ENCODE results near the gene CHD2.

CHD2 gene

DNA sequence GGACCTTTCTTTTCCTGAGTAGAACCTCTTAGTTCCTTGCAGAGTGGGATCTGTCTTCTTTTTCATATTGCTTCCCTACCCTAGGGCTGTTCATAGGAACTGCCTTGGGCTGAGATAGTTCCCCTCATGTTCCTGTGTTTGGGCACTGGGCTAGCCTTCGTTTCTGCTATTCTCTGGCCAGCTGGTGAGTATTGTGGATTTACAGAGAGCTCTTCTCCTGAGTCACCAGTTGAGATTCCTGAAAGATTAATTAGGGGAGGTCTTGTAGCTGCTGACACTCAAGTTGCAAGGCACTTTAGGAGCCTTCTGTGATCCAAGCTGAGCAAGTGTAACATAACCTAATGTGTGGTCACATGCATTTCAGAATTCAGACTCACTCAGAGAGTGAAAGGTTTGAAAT lies 30.7 kb downstream of the CHD2 start:
- DNase-seq (ENCODE audit: low read depth), result no peak

DNA sequence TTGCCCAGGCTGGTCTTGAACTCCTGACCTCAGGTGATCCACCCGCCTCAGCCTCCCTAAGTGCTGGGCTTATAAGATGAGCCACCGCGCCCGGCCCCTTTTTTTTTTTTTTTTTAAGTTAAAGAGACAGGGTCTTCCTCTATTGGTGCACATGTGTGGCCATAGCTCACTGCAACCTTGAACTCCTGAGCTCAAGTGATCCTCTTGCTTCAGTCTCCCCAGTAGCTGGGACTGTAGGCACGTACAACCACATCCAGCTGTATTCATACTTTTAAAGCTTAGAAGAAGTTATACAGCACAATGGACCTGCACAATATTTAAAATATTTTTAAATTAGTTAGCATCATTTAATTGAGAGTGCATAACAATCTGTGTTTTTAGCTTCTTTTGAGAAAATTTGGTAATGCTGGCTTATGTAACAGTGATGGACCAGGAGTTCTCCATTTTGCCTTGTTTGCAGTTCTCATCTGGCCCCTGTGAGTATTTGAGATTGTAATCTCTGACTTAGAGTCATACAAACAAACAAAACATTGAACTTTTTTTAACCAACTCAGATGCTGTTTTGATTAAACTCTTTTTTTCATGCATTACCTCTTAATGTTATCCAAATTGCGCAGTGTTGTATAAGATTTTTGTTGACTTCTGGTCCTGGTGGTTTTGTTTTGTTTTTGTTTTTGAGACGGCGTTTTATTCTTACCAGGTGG lies 33.0 kb downstream of the CHD2 start:
- DNase-seq (ENCODE audit: low read depth), result no peak

DNA sequence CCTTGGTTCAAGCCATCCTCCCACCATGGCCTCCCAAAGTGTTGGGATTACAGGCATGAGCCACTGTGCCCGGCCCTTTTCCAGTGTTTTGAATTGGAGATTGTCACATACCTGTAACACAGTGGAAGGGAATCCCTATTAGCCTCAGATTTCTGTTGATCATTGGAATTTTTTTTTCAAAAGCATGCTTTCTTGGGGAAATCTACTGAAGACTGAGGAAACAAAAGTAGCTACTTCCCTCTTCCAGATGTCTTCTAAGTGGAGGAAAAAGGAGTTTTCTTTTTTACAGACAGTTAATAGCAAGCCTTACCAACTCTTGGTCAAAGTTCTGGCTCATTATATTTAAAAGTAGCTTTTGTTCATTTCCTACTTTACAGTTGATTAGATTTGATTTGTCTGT lies 33.7 kb downstream of the CHD2 start:
- no peak for DNase-seq (ENCODE audit: low read depth)

DNA sequence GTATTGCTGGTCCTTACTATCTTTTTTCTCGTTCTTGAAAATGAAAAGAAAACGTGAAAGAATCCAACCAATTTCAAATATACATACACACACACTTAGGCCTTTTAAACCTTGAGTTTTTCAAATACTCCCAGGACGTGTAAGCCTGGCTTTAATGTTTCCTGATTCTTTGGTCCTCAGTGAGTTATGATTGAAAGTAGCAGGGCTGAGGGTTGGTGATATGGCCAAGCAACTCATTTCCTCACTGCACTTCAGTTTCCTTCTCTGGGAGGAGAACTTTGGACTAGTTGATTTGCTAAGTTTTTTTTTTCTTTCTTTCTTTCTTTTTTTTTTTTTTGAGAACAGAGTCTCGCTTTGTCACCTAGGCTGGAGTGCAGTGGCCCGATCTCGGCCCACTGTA lies 34.6 kb downstream of the CHD2 start:
- no peak for DNase-seq (ENCODE audit: low read depth)

DNA sequence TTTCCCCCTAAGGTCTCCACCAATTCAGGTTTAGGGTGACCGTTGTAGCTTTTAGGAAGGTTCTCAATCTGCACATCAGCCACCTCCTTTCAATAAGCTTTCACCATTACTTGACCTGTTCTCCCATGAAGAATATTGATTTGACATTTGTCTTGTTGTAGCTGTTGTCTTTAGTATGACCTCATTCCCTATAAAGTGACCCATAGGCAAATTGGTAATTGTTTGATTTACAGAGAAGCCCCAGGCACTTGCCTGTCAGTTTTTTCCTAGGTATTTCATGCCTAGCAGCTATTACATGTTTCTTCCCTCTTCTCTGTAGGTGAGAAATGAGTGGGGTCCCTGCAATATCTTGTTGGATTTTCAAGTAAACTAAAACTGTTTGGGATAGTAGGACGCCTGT lies 36.0 kb downstream of the CHD2 start:
- DNase-seq (ENCODE audit: low read depth), result no peak

DNA sequence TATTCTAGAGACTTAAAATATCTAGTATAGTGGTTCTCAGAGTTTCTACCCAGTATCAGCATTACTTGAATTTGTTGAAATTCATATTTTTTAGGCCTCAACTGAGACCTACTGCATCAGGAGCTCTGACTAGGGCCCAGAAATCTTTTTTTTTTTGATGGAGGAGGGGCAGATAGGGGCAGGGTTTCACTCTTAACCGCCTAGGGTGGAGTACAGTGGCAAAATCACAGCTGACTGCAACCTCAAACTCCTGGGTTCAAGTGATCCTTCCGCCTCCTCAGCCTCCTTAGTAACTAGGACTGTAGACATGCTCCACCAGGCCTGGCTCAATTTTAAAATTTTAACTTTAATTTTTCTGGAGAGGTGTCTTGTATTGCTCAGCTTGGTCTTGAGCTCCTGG lies 36.6 kb downstream of the CHD2 start:
- DNase-seq (ENCODE audit: low read depth), result no peak

DNA sequence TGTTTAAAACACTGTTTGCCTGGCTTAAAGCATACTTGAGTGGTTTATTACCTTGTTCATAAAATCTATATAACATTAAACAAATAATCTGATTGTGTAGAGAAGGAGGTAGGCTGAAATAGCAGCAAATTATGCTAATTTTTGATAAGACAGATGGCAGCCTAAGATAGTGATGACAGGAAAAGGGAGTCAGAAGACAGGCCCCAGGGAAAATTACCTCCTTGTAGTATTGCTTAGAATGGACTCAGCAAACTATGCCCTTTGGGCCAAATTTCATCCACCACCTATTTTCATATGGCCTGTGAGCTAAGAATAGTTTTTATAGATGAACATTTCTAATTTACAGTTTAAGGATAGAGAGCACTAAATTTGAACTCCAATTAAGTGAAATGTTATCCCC lies 37.8 kb downstream of the CHD2 start:
- DNase-seq (ENCODE audit: low read depth), result no peak

DNA sequence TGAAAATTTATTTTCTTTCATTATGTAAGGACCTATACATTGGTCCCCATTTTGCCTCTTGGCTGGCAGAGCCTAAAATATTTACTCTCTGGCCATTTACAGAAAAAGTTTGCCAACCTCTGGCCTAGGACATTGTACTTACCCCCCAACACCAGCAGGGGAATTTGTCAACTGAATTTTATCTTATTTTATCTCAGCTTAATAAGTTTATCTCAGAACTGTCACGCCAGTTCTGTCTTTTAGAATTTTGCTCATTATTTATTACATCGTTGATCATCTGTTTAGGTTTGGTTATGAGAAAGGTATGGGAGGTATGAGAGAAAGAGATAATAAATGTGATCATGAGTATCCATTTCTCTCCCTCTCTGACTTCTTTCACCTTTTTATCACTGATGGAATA lies 38.3 kb downstream of the CHD2 start:
- no peak for DNase-seq (ENCODE audit: low read depth)

DNA sequence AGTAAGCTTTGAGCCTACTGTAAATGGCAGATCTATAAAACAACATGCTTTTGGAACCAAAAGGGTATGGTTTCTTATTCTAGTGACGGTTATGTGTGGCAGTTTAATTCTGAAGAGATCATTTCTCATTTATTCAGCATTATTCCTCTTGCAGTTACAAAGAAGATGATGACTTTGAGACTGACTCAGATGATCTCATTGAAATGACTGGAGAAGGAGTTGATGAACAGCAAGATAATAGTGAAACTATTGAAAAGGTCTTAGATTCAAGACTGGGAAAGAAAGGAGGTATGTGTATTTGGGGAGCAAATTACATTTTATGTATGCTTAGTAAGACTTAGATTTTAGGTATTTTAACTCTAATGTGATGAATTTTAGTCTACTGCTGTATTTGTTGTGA lies 41.5 kb downstream of the CHD2 start:
- no peak for DNase-seq (ENCODE audit: low read depth)

DNA sequence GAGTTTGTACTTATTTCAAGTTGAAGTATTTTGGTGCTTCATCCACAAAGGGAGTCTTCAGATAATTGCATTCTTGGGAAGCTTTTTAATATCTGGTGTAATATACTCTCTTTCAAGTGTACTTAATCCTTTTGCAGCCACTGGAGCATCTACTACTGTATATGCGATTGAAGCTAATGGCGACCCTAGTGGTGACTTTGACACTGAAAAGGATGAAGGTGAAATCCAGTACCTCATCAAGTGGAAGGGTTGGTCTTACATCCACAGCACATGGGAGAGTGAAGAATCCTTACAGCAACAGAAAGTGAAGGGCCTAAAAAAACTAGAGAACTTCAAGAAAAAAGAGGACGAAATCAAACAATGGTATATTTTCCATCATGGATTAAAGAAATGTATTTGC lies 42.6 kb downstream of the CHD2 start:
- no peak for DNase-seq (ENCODE audit: low read depth)

DNA sequence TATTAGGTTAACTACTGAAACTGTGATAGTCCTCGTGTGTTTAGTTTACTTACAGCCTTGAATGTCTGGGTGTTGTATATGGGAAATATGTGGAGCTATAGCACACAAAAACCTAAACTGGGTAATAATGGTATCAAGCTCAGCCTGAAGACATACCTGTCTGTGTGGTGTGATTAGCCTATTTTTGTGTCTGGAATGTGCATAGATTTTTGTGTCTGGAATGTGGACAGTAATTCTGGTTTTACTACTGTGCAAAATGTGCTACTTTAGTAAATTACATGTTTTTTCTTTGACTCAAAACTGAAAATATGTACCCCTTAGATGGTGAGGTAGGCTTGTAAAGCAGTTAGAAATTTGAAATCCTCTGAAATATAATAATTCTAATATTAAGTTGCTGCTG lies 43.5 kb downstream of the CHD2 start:
- no peak for DNase-seq (ENCODE audit: low read depth)

DNA sequence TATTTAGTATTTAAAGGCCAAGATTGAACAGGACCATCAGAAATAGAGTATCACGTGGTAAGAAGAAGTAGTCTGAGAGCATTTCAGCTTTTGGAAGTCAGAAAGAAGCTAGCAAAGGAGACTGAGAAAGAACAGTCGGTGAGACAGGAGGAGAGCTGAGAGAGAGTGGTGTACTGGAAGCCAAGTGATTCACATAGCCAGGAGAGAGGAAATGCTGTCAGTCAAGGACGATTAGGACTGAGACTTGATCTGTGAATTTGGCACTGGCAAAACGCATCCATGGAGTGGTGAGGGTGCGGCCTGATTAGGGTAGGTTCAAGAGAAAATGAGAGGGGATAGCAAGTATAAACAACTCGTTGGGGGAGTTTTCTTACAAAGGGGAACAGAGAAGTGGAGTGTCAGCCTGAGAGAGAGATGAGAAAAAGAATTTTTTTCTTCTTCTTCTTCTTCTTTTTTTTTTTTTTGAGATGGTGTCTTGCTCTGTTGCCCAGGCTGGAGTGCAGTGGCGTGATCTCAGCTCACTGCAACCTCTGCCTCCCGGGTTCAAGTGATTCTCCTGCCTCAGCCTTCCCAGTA lies 44.9 kb downstream of the CHD2 start:
- DNase-seq (ENCODE audit: low read depth), result no peak

DNA sequence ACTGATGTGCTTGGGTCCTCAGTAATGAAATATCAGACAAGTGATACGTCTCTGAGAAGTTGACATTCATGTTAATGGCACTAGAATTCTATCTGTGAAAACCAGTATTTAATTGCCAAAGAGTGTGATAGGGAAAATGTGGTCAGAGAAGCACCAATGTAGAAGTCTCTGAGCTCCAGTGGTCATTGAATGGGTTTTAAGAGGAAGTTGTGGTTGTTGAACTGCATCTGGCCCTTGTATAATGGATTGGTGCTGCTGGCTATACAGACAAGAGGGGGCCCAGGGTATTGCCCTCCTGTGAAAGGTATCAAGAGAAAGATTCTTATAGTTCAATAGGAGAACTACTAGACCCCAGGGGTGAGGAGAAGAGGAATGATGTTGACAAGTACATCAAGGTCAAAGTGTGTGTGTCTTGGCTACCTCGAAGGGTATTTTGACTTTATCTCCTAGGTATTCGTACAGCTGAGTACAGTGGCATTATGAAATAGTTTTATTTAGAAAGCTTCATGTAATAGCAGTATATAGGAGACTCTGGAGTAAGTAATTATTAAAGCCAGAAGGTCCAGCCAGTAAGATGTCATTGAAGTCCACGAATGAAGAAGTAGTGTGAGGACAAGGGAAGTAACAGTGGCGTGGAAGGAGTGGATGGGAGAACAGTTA lies 47.1 kb downstream of the CHD2 start:
- DNase-seq (ENCODE audit: low read depth), result no peak

DNA sequence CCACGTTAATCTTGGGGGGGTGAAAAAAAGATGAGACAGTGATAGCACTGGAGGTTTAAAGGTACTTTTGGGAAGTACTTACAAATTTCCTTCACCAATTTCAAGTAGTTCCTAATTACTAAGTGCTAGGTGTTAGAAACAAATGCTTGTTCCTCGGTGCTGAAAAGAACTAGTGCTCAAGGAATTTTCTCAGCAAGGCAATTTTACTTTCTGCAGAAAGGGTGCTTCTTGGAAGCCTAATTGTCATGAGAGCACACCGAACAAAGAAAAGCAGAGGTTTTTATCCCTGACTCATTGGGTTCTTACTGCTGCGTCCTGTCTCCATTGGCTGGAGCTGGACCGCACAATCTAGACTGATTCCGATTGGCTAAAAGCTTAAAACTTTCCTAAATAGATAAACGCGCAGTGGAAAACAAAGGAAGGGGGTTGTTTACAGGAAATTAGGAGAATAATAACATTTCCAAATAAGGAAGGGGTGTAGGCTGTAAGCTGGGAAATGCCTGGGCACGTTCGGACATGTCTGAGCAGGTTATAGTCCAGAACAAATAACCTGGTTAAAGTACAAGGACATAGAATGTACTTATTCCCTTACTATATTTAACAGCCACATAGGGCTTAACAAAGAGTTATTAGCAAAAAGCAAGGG lies 49.6 kb downstream of the CHD2 start:
- DNase-seq (ENCODE audit: low read depth), result no peak

DNA sequence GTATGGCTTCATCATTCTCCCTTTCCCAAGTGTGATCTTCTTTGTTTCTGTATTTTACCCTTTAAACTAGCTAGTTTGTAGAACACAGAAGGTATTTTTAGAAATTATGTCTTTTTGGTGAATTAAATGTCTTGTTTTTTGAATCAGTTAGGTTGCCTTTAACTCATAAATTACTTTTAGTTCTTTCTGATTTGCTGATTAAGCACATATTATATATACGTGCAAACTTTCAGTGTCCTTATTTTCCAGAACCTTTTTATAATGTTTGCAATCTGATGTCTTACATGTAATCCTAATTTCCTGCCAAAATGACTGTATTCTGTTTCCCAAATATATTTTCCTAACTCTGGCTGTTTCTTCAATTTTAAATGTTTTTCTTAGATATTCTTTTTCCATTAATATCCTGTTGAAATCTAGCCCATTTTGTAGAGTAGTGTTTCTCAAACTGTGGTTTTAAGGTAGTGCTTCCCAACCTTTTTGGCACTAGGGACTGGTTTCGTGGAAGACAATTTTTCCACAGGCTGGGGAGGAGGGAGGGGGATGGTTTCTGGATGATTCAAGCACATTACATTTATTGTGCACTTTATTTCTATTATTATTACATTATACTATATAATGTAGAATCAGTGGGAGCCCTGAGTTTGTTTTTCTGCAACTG lies 51.8 kb downstream of the CHD2 start:
- DNase-seq (ENCODE audit: low read depth), result no peak

DNA sequence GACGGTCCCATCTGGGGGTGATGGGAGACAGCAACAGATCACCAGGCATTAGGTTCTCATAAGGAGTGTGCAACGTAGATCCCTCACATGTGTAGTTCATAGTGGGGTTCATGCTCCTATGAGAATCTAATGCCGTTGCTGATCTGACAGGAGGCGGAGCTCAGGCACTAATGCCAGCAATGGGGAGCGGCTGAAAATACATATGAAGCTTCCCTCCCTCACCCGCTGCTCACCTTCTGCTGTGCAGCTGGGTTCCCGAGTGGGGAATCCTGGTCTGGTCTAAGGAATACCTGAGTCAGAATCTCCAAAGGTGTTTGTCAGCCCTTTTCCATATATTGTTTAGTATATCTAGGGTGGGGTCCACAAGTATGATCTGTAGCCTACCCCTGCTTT lies 52.3 kb downstream of the CHD2 start:
- DNase-seq (ENCODE audit: low read depth), result no peak

DNA sequence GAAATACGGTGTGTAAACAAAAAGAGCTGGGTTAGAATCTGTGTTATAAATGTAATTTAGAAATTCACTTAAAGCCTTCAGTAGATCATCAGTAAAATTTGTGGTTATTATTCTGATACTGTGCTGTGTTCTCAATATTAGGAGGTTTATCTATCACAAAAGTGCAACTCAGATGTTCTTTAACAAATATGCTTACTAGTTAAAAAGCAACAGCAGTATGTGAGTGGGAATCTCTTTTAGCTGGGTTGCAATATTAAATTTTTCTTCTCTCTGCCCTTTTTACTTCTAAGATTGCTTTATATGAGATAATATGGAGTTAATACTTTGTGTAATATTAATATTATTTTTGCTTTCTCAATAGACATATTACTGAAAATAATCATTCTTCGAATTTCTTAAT lies 53.4 kb downstream of the CHD2 start:
- no peak for DNase-seq (ENCODE audit: low read depth)

DNA sequence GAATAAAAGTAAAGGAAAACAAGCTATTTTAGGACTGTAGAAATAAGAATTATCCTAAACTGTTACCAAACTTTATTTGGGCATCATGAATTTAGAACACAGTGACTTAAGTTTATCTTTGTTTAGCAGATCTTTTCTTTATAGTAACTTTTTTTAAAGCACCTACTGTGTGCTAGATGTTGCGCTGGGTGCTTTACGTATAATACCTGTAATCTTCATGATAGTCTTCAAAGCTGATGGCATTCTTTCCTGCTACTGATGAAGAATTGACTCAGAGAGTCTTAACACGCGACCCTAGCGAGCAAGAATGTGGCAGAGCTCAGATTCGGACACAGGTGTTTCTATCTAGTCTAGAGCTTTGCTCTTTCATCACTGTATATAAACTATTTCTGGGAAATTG lies 53.9 kb downstream of the CHD2 start:
- no peak for DNase-seq (ENCODE audit: low read depth)

DNA sequence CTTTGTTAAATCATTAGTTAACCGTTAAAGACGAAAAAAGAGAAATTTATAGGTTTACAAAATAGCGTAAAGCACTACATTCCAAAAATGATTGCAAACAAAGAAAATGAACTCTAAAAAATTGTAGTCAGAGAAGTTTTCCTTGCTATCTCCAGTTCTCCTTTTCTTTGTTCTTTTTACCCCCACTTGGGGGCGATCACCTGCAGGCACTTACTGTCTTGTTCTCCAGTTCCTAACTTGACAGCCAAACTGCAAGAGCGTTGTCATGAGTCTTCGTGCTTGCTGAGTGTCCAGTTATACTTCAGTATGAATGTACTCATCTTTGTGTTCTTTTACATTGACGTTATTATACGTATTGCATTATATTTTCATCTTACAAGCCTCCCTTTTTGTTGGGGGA lies 54.5 kb downstream of the CHD2 start:
- DNase-seq (ENCODE audit: low read depth), result no peak

DNA sequence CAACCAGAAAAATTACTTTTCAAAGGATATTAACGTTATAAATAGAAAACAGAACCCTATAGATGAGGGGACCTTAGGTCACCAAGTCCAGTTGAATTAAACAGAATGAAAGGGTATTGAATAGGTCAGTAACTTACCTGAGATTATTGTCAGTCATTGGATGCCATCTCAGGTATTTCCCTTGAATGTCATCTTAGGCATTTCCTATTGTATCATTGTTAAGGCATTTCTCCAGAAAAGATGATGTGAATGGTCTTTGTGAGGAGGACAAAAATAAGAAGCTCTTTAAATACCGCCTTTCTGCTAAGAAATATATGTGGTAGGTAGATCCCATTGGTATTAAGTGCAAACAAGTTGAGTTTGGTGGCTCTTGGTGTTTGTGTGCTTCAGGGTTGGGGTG lies 55.6 kb downstream of the CHD2 start:
- no peak for DNase-seq (ENCODE audit: low read depth)

DNA sequence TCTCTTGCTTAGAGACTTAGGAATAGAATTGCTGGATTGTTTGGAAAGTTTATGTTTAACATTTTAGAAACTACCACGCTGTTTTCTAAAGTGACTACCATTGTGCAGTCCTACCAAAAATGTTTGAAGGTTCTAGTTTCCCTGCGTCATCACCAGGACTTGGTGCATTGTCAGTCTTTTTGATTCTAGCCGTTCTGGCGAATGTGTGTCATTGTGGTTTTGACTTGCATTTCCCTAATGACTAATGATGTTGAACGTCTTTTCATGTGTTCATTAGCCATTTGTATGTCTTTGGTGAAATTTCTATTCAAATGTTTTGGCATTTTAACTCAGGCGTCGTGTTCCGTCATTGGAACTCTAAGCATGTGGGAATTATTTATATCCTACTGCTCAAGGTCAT lies 58.0 kb downstream of the CHD2 start:
- DNase-seq (ENCODE audit: low read depth), result peak; percentile 5

DNA sequence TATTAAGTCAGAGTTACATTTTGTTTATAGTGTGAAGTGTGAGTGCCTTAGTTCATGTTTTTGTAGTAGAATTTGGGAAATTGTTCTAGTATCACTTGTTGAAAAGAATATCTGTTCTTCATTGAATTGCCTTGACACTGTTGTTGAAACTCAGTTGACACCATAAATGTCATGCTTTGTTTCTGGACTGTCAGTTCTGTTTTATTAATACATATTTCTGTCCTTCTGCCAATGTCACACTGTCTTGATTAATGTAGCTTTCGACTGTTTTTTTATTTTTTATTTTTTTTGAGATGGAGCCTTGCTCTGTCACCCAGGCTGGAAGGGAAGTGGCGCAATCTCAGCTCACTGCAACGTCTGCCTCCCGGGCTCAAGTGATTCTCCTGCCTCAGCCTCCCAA lies 59.1 kb downstream of the CHD2 start:
- DNase-seq (ENCODE audit: low read depth), result no peak
